ENCODE data around the gene LRMDA.

The LRMDA gene

GRCh38 chr10:76195654-76196390 lies 764.4 kb downstream of the LRMDA start:
- no peak for DNase-seq

- DNase-seq, result no peak
These were observed 765.9 kb downstream of the LRMDA start for GRCh38 chr10:76197293-76197692.

GRCh38 chr10:76198287-76199035 lies 767.0 kb downstream of the LRMDA start:
- no peak for DNase-seq

GRCh38 chr10:76201962-76202361 lies 770.5 kb downstream of the LRMDA start:
- no peak for DNase-seq

GRCh38 chr10:76202777-76203176 lies 771.4 kb downstream of the LRMDA start:
- no peak for DNase-seq

- no peak for DNase-seq
These were observed 773.9 kb downstream of the LRMDA start for GRCh38 chr10:76205361-76205760.

- no peak for DNase-seq
These were observed 775.5 kb downstream of the LRMDA start for GRCh38 chr10:76206797-76207352.

- DNase-seq, result no peak
These were observed 777.7 kb downstream of the LRMDA start for GRCh38 chr10:76209135-76209534.

- no peak for DNase-seq
These were observed 778.8 kb downstream of the LRMDA start for GRCh38 chr10:76210211-76210610.

- no peak for DNase-seq
These were observed 780.3 kb downstream of the LRMDA start for GRCh38 chr10:76211691-76212090.

GRCh38 chr10:76213876-76214275 lies 782.5 kb downstream of the LRMDA start:
- no peak for DNase-seq

GRCh38 chr10:76218035-76218434 lies 786.6 kb downstream of the LRMDA start:
- DNase-seq, result no peak

- DNase-seq, result peak; percentile 2
These were observed 797.9 kb downstream of the LRMDA start for GRCh38 chr10:76229341-76229740.

GRCh38 chr10:76230921-76231285 lies 799.5 kb downstream of the LRMDA start:
- DNase-seq, result peak; percentile 2

GRCh38 chr10:76231286-76231934 lies 800.0 kb downstream of the LRMDA start:
- DNase-seq, result peak; percentile 0

GRCh38 chr10:76234499-76235226 lies 803.2 kb downstream of the LRMDA start:
- no peak for DNase-seq

- DNase-seq, result no peak
These were observed 804.9 kb downstream of the LRMDA start for GRCh38 chr10:76236356-76236755.

GRCh38 chr10:76242956-76243355 lies 811.5 kb downstream of the LRMDA start:
- no peak for DNase-seq

- no peak for DNase-seq
These were observed 812.8 kb downstream of the LRMDA start for GRCh38 chr10:76244061-76244686.

GRCh38 chr10:76245951-76246495 lies 814.6 kb downstream of the LRMDA start:
- no peak for DNase-seq

- DNase-seq, result no peak
These were observed 817.3 kb downstream of the LRMDA start for GRCh38 chr10:76248649-76249200.

Measured in NCI-H82 (cell line).